Endometrial microvascular endothelial cells (primary cell): ENCODE measurements around the gene AWAT2. TPM values are rescaled to one million over a fixed set of nuclear protein-coding genes. Genes with fewer than 3 reads are reported as not detected.

Experiments
- in situ Hi-C: cut with HindIII; loops from 2 replicates; pipeline ENCODE4 v1.10.0; 2017; ENCODE audit warnings: low sequenced_read_pairs, low pct_unique_long_range_greater_than_20kb; ENCODE audit errors: inconsistent ontology term
- total RNA-seq: library from RNA; depleted of rRNA; stranded (reverse); fragments of >200 nt; gene quantifications from one replicate; pipeline ENCODE4 v1.2.3, GENCODE V29; 2015; ENCODE audit errors: inconsistent ontology term

Gene AWAT2
- not detected for total RNA-seq

GRCh38 chrX:70049925-70050324 lies at the start of gene AWAT2:
Gene AWAT2 (minus strand): TSS chrX:70049938. CDS start chrX:70049932, 6 bp downstream.
- in situ Hi-C loops, result no loop called here

- in situ Hi-C loops, result no loop called here
These were observed 46.3 kb upstream of the AWAT2 start for GRCh38 chrX:70096052-70096451.

- in situ Hi-C loops, result no loop called here
These were observed 42.5 kb upstream of the AWAT2 start for GRCh38 chrX:70092247-70092646.

GRCh38 chrX:70089604-70090297 lies 40.0 kb upstream of the AWAT2 start:
- in situ Hi-C loops, result no loop called here

GRCh38 chrX:70088751-70089150 lies 39.0 kb upstream of the AWAT2 start:
- in situ Hi-C loops, result no loop called here

- in situ Hi-C loops, result no loop called here
These were observed 38.3 kb upstream of the AWAT2 start for GRCh38 chrX:70087857-70088630.

GRCh38 chrX:70084592-70085240 lies 35.0 kb upstream of the AWAT2 start:
- in situ Hi-C loops, result no loop called here

GRCh38 chrX:70082723-70083122 lies 33.0 kb upstream of the AWAT2 start:
- in situ Hi-C loops, result no loop called here

GRCh38 chrX:70079870-70080269 lies 30.1 kb upstream of the AWAT2 start:
- in situ Hi-C loops, result no loop called here

- in situ Hi-C loops, result no loop called here
These were observed 29.6 kb upstream of the AWAT2 start for GRCh38 chrX:70079297-70079696.

- in situ Hi-C loops, result no loop called here
These were observed 16.9 kb upstream of the AWAT2 start for GRCh38 chrX:70066646-70067045.

GRCh38 chrX:70062961-70063550 lies 13.3 kb upstream of the AWAT2 start:
- in situ Hi-C loops, result no loop called here

- in situ Hi-C loops, result no loop called here
These were observed 12.3 kb upstream of the AWAT2 start, which contains the start of gene OTUD6A for GRCh38 chrX:70062076-70062475. Gene OTUD6A (plus strand): TSS chrX:70062457. CDS start chrX:70062525, 68 bp downstream.

GRCh38 chrX:70054391-70054790 lies 4.7 kb upstream of the AWAT2 start:
- in situ Hi-C loops, result no loop called here

- in situ Hi-C loops, result no loop called here
These were observed 3.3 kb upstream of the AWAT2 start for GRCh38 chrX:70052895-70053615.

GRCh38 chrX:70049406-70049805 lies 332 bp downstream of the AWAT2 start:
- in situ Hi-C loops, result no loop called here

GRCh38 chrX:70046978-70047377 lies 2.8 kb downstream of the AWAT2 start:
- in situ Hi-C loops, result no loop called here

GRCh38 chrX:70044541-70045245 lies 5.0 kb downstream of the AWAT2 start:
- in situ Hi-C loops, result no loop called here
